Aorta (tissue), 5 donors: ENCODE results near the gene TRRAP. TPM values are rescaled to one million over a fixed set of nuclear protein-coding genes. Genes with fewer than 3 reads are reported as not detected.

Experiments used
- ATAC-seq: fragments of 200-7000 bp; cut with Tn5 transposase; one replicate; pipeline ENCODE4 v1.9.1; 2022; ENCODE audit warnings: moderate library complexity; ENCODE audit not compliant: low FRiP score
- DNase-seq, 2 donors: peaks; one replicate each; pipeline ENCODE4 v3.0.0-alpha.2; 2020
- H3K27ac ChIP-seq, 2 donors: one replicate each; pipeline ENCODE4 v1.5.1; 2013; ENCODE audit warnings: low read length in 2 of 2, mild to moderate bottlenecking in 2 of 2, moderate library complexity in 2 of 2, control low read depth in 1 of 2, inconsistent platforms in 1 of 2, low read depth in 1 of 2
- H3K27me3 ChIP-seq, 2 donors: one replicate each; pipeline ENCODE4 v1.6.1; 2013; ENCODE audit warnings: control low read depth in 1 of 2, low read length in 1 of 2, mild to moderate bottlenecking in 1 of 2, moderate library complexity in 1 of 2; ENCODE audit not compliant: insufficient read depth in 2 of 2, control insufficient read depth in 1 of 2
- H3K36me3 ChIP-seq, 2 donors: one replicate each; pipeline ENCODE4 v1.6.1; 2013; ENCODE audit warnings: control low read depth in 1 of 2, low read length in 1 of 2, mild to moderate bottlenecking in 1 of 2; ENCODE audit not compliant: insufficient read depth in 2 of 2, control insufficient read depth in 1 of 2
- H3K4me1 ChIP-seq, 2 donors: one replicate each; pipeline ENCODE4 v1.6.1; 2013; ENCODE audit warnings: low read length in 2 of 2, control low read depth in 1 of 2, mild to moderate bottlenecking in 1 of 2, moderate library complexity in 1 of 2; ENCODE audit not compliant: insufficient read depth in 2 of 2, control insufficient read depth in 1 of 2
- H3K4me3 ChIP-seq, 2 donors: one replicate each; pipeline ENCODE4 v1.5.1; 2013; ENCODE audit warnings: low read length in 2 of 2, control low read depth in 1 of 2, mild to moderate bottlenecking in 1 of 2
- H3K9me3 ChIP-seq: one replicate; pipeline ENCODE4 v1.6.1; 2013; ENCODE audit warnings: mild to moderate bottlenecking, low read length; ENCODE audit not compliant: control insufficient read depth
- WGBS, 2 donors: extraction: QIAGEN DNeasy Blood & Tissue Kit; methylation state at CpG; one replicate each; pipeline ENCODE4 v1.1.7; 2013; 5-methylcytosine and 5-hydroxymethylcytosine counted together
- intact Hi-C, 2 donors: fragments of 100-400 bp; cut with DNase I; formaldehyde crosslinking; loops; one replicate each; pipeline versions ENCODE4 v1.14.2 to v1.15.0; 2022
- polyA plus RNA-seq, 2 donors: library from polyadenylated mRNA; stranded (reverse); fragments of 200-250 nt; gene quantifications; one replicate each; pipeline ENCODE4 v1.2.3, GENCODE V29; 2013
- total RNA-seq, 2 donors: library from RNA; stranded (reverse); fragmentation: NEBNext Ultra II Directional; extraction: Animal tissue kit (Norgen Biotek cat#: 25700); gene quantifications; one replicate each; pipeline ENCODE4 v1.2.1, GENCODE V29; 2021
- donor health status: healthy with polysubstance abuse.
- donor health status: Bipolar disorder and iron deficiency.
- donor health status: DM: no; HTN: no; CAD: no.
- donor health status: DM: no; HTN: no; CAD: no.
- donor health status: DM: yes; HTN: yes; CAD: no.

The TRRAP gene
- total and polyA plus RNA-seq, 4 donors, result 2.4 to 41.9 (median 23.2) TPM

GRCh38 chr7:98988641-98989040 is 110.3 kb downstream of the TRRAP start:
- no peak overlapping the region for H3K4me3 ChIP-seq
- 93 to 94% methylated on average over 15 of the region's 15 CpGs for WGBS, 2 donors
- intact Hi-C loops, result no loop called here
- H3K27ac ChIP-seq, result no peak overlapping the region
- H3K4me1 ChIP-seq, result no peaks in the 10 kb centered on the region
- H3K36me3 ChIP-seq, result peaks cover 3 to 21% of the 10 kb centered on the region in 2 donors
- DNase-seq, result no peak
- no peak for ATAC-seq
- H3K9me3 ChIP-seq, result no peaks in the 10 kb centered on the region
- H3K27me3 ChIP-seq, result no peaks in the 10 kb centered on the region

GRCh38 chr7:98990356-98990755 is 112.0 kb downstream of the TRRAP start:
- Histone ChIP-seq H3K9me3 (no peaks in the 10 kb centered on the region), H3K36me3 (peaks cover 3 to 18% of the 10 kb centered on the region in 2 donors), H3K4me3 (no peak overlapping the region), H3K27ac (no peak overlapping the region), H3K27me3 (no peaks in the 10 kb centered on the region), H3K4me1 (no peaks in the 10 kb centered on the region)
- ATAC-seq, result no peak
- intact Hi-C loops, result no loop called here
- WGBS, 2 donors, result 93 to 95% methylated on average over 6 of the region's 6 CpGs
- DNase-seq, result peak in 1 of 2 donors; percentile 40

GRCh38 chr7:98991141-98991540 is 112.8 kb downstream of the TRRAP start:
- no peaks in the 10 kb centered on the region for H3K27me3 ChIP-seq
- DNase-seq, result peak in 1 of 2 donors; percentile 50
- intact Hi-C loops, result no loop called here
- 93 to 95% methylated on average over 14 of the region's 14 CpGs for WGBS, 2 donors
- no peaks in the 10 kb centered on the region for H3K4me1 ChIP-seq
- H3K27ac ChIP-seq, result no peak overlapping the region
- ATAC-seq, result no peak
- no peak overlapping the region for H3K4me3 ChIP-seq
- H3K36me3 ChIP-seq, result peaks cover 0 to 20% of the 10 kb centered on the region in 2 donors
- no peaks in the 10 kb centered on the region for H3K9me3 ChIP-seq

- 94% methylated on average over 16 of the region's 16 CpGs for WGBS, 2 donors
Measured at GRCh38 chr7:98992076-98992475, 113.7 kb downstream of the TRRAP start.

GRCh38 chr7:98993024-98993897 is 114.9 kb downstream of the TRRAP start:
- Histone ChIP-seq H3K9me3 (no peaks in the 10 kb centered on the region), H3K27ac (no peak overlapping the region), H3K4me1 (no peaks in the 10 kb centered on the region), H3K27me3 (no peaks in the 10 kb centered on the region), H3K4me3 (no peak overlapping the region), H3K36me3 (peaks cover 0 to 20% of the 10 kb centered on the region in 2 donors)
- ATAC-seq (no peak), DNase-seq (no peak)
- intact Hi-C loops, result no loop called here
- 91% methylated on average over 32 of the region's 32 CpGs for WGBS, 2 donors

More at GRCh38 chr7:98992076-98992475, 113.7 kb downstream of the TRRAP start:
- no peak overlapping the region for H3K4me3 ChIP-seq
- intact Hi-C loops, result no loop called here
- no peak for ATAC-seq
- no peaks in the 10 kb centered on the region for H3K4me1 ChIP-seq
- no peaks in the 10 kb centered on the region for H3K27me3 ChIP-seq
- peaks cover 0 to 20% of the 10 kb centered on the region in 2 donors for H3K36me3 ChIP-seq
- no peaks in the 10 kb centered on the region for H3K9me3 ChIP-seq
- peak in 1 of 2 donors; percentile 60 for DNase-seq
- H3K27ac ChIP-seq, result no peak overlapping the region

GRCh38 chr7:98994046-98994944 is 116.0 kb downstream of the TRRAP start:
- 92 to 95% methylated on average over 34 of the region's 34 CpGs for WGBS, 2 donors
- no peaks in the 10 kb centered on the region for H3K9me3 ChIP-seq
- no peaks in the 10 kb centered on the region for H3K4me1 ChIP-seq
- DNase-seq, result no peak
- no peak overlapping the region for H3K27ac ChIP-seq
- H3K36me3 ChIP-seq, result peaks cover 0 to 15% of the 10 kb centered on the region in 2 donors
- H3K27me3 ChIP-seq, result no peaks in the 10 kb centered on the region
- ATAC-seq, result no peak
- intact Hi-C loops, result no loop called here
- no peak overlapping the region for H3K4me3 ChIP-seq

GRCh38 chr7:98995111-98995510 is 116.8 kb downstream of the TRRAP start:
- no peaks in the 10 kb centered on the region for H3K4me1 ChIP-seq
- H3K27me3 ChIP-seq, result no peaks in the 10 kb centered on the region
- peaks cover 0 to 17% of the 10 kb centered on the region in 2 donors for H3K36me3 ChIP-seq
- H3K9me3 ChIP-seq, result no peaks in the 10 kb centered on the region
- no peak for ATAC-seq
- H3K27ac ChIP-seq, result no peak overlapping the region
- H3K4me3 ChIP-seq, result no peak overlapping the region
- intact Hi-C loops, result no loop called here
- peak in 1 of 2 donors; percentile 20 for DNase-seq
- WGBS, 2 donors, result 83 to 92% methylated on average over 13 of the region's 13 CpGs

- intact Hi-C loops, result no loop called here
- Histone ChIP-seq H3K4me3 (no peak overlapping the region), H3K36me3 (peaks cover 0 to 14% of the 10 kb centered on the region in 2 donors), H3K27ac (no peak overlapping the region), H3K27me3 (no peaks in the 10 kb centered on the region), H3K4me1 (no peaks in the 10 kb centered on the region), H3K9me3 (no peaks in the 10 kb centered on the region)
- no peak for ATAC-seq
- peak in 1 of 2 donors; percentile 36 for DNase-seq
- WGBS, 2 donors, result 95 to 97% methylated on average over 16 of the region's 16 CpGs
Measured at GRCh38 chr7:98995523-98996149, 117.3 kb downstream of the TRRAP start.
